HEK293 (cell line): ENCODE data around the gene GAP43.

Experiments
- CTCF ChIA-PET: fragments of 350-600 bp; formaldehyde crosslinking; extraction: SDS; loops from one replicate; lab custom pipeline; 2021; ENCODE audit warnings: antibody characterized with exemption; lab: Yijun Ruan, JAX
- POLR2A ChIA-PET: fragments of 300-600 bp; formaldehyde crosslinking; extraction: SDS; loops from one replicate; lab custom pipeline; 2020; ENCODE audit warnings: antibody characterized with exemption, inconsistent platforms; lab: Yijun Ruan, JAX
- H3K27ac ChIP-seq: fragments of 200-500 bp; sonication (Bioruptor generic); 2 replicates; pipeline ENCODE4 v1.5.1; 2014; ENCODE audit warnings: low read depth, low read length, control low read depth, inconsistent platforms; ENCODE audit errors: extremely low read depth
- H3K36me3 ChIP-seq, 2 experiments: fragments of 200-500 bp in 1 of 2; sonication (Bioruptor generic) in 1 of 2; 1 replicate in 1 of 2; 2 replicates in 1 of 2; pipeline ENCODE4 v1.5.1; 2014 to 2017; ENCODE audit warnings: inconsistent platforms in 2 of 2, low read length in 2 of 2; ENCODE audit not compliant: control insufficient read depth in 2 of 2, insufficient read depth in 1 of 2
- H3K4me1 ChIP-seq: fragments of 200-500 bp; sonication (Bioruptor generic); 2 replicates; pipeline ENCODE4 v1.5.1; 2014; ENCODE audit warnings: mild to moderate bottlenecking, low read length, inconsistent platforms; ENCODE audit not compliant: control insufficient read depth, insufficient read depth
- H3K4me3 ChIP-seq: 2 replicates; pipeline ENCODE4 v1.5.1; 2011; ENCODE audit warnings: low read depth, mild to moderate bottlenecking, control low read depth, low read length, moderate library complexity
- H3K9me3 ChIP-seq: fragments of 200-500 bp; sonication (Bioruptor generic); 2 replicates; pipeline ENCODE4 v1.5.1; 2014; ENCODE audit warnings: low read depth, low read length, inconsistent platforms; ENCODE audit not compliant: control insufficient read depth, insufficient read depth
- KLF8 ChIP-seq: fragments of 450-650 bp; formaldehyde crosslinking; IDR thresholded peaks from 2 replicates; pipeline ENCODE4 v1.5.1; 2016; ENCODE audit warnings: missing biosample characterization, missing genetic modification characterization
- MZF1 ChIP-seq: fragments of 450-650 bp; formaldehyde crosslinking; IDR thresholded peaks from 2 replicates; pipeline ENCODE4 v1.5.1; 2017; ENCODE audit warnings: missing biosample characterization, missing genetic modification characterization, borderline replicate concordance
- PRDM1 ChIP-seq: fragments of 450-650 bp; formaldehyde crosslinking; IDR thresholded peaks from 2 replicates; pipeline ENCODE4; 2016; ENCODE audit warnings: missing biosample characterization, missing genetic modification characterization
- PRDM10 ChIP-seq: fragments of 450-650 bp; formaldehyde crosslinking; IDR thresholded peaks from 2 replicates; pipeline ENCODE4 v1.5.1; 2016; ENCODE audit warnings: missing biosample characterization, missing genetic modification characterization
- REPIN1 ChIP-seq: fragments of 450-650 bp; formaldehyde crosslinking; IDR thresholded peaks from 2 replicates; pipeline ENCODE4 v1.5.1; 2017; ENCODE audit warnings: missing biosample characterization, missing genetic modification characterization, low read depth
- SP3 ChIP-seq: fragments of 450-650 bp; formaldehyde crosslinking; IDR thresholded peaks from 2 replicates; pipeline ENCODE4 v1.5.1; 2016; ENCODE audit warnings: missing biosample characterization, missing genetic modification characterization
- TRIM28 ChIP-seq: IDR thresholded peaks from 2 replicates; pipeline ENCODE4 v1.6.1; 2011; ENCODE audit warnings: low read length, control low read depth, borderline replicate concordance
- YY2 ChIP-seq: fragments of 450-650 bp; formaldehyde crosslinking; IDR thresholded peaks from 2 replicates; pipeline ENCODE4 v1.5.1; 2016; ENCODE audit warnings: missing biosample characterization, missing genetic modification characterization
- ZBTB10 ChIP-seq: fragments of 450-650 bp; formaldehyde crosslinking; IDR thresholded peaks from 2 replicates; pipeline ENCODE4 v1.5.1; 2016; ENCODE audit warnings: missing biosample characterization, missing genetic modification characterization
- ZBTB17 ChIP-seq: fragments of 450-650 bp; formaldehyde crosslinking; IDR thresholded peaks from 2 replicates; pipeline ENCODE4 v1.5.1; 2016; ENCODE audit warnings: missing biosample characterization, missing genetic modification characterization
- ZBTB48 ChIP-seq: fragments of 450-650 bp; formaldehyde crosslinking; IDR thresholded peaks from 2 replicates; pipeline ENCODE4 v1.5.1; 2016; ENCODE audit warnings: missing biosample characterization, missing genetic modification characterization
- ZEB2 ChIP-seq: fragments of 450-650 bp; formaldehyde crosslinking; IDR thresholded peaks from 2 replicates; pipeline ENCODE4 v1.5.1; 2016; ENCODE audit warnings: missing biosample characterization, missing genetic modification characterization
- ZFP69B ChIP-seq: fragments of 450-650 bp; formaldehyde crosslinking; IDR thresholded peaks from 2 replicates; pipeline ENCODE4 v1.5.1; 2016; ENCODE audit warnings: missing biosample characterization, missing genetic modification characterization
- ZNF16 ChIP-seq: fragments of 450-650 bp; formaldehyde crosslinking; IDR thresholded peaks from 2 replicates; pipeline ENCODE4 v1.5.1; 2016; ENCODE audit warnings: low read depth, missing biosample characterization, missing genetic modification characterization
- ZNF169 ChIP-seq: fragments of 450-650 bp; formaldehyde crosslinking; IDR thresholded peaks from 2 replicates; pipeline ENCODE4 v1.5.1; 2016; ENCODE audit warnings: missing biosample characterization, missing genetic modification characterization
- ZNF335 ChIP-seq: fragments of 450-650 bp; formaldehyde crosslinking; conservative IDR thresholded peaks from 2 replicates; pipeline ENCODE4 v1.5.1; 2016; ENCODE audit warnings: missing biosample characterization, missing genetic modification characterization
- ZNF362 ChIP-seq: fragments of 450-650 bp; formaldehyde crosslinking; IDR thresholded peaks from 2 replicates; pipeline ENCODE4 v1.5.1; 2016; ENCODE audit warnings: missing biosample characterization, missing genetic modification characterization
- ZNF366 ChIP-seq: fragments of 450-650 bp; formaldehyde crosslinking; conservative IDR thresholded peaks from 2 replicates; pipeline ENCODE4 v1.5.1; 2016; ENCODE audit warnings: missing biosample characterization, missing genetic modification characterization
- ZNF391 ChIP-seq: fragments of 450-650 bp; formaldehyde crosslinking; IDR thresholded peaks from 2 replicates; pipeline ENCODE4 v1.5.1; 2016; ENCODE audit warnings: low read depth, missing biosample characterization, missing genetic modification characterization, borderline replicate concordance
- ZNF549 ChIP-seq: fragments of 450-650 bp; IDR thresholded peaks from 2 replicates; pipeline ENCODE4 v1.5.1; 2018; ENCODE audit warnings: missing biosample characterization, missing genetic modification characterization, mild to moderate bottlenecking, inconsistent platforms, moderate library complexity
- ZNF692 ChIP-seq: fragments of 450-650 bp; formaldehyde crosslinking; IDR thresholded peaks from 2 replicates; pipeline ENCODE4 v1.5.1; 2016; ENCODE audit warnings: missing biosample characterization, missing genetic modification characterization
- ZNF777 ChIP-seq: fragments of 450-650 bp; formaldehyde crosslinking; IDR thresholded peaks from 2 replicates; pipeline ENCODE4 v1.5.1; 2017; ENCODE audit warnings: missing biosample characterization, missing genetic modification characterization, borderline replicate concordance
- ZNF792 ChIP-seq: fragments of 450-650 bp; formaldehyde crosslinking; IDR thresholded peaks from 2 replicates; pipeline ENCODE4 v1.5.1; 2016; ENCODE audit warnings: missing biosample characterization, missing genetic modification characterization
- ZNF843 ChIP-seq: fragments of 450-650 bp; formaldehyde crosslinking; IDR thresholded peaks from 2 replicates; pipeline ENCODE4 v1.5.1; 2016; ENCODE audit warnings: missing biosample characterization, missing genetic modification characterization
- ZSCAN4 ChIP-seq: fragments of 450-650 bp; formaldehyde crosslinking; IDR thresholded peaks from 2 replicates; pipeline ENCODE4 v1.5.1; 2017; ENCODE audit warnings: missing biosample characterization, missing genetic modification characterization
- ZXDB ChIP-seq: fragments of 450-650 bp; formaldehyde crosslinking; IDR thresholded peaks from 2 replicates; pipeline ENCODE4 v1.5.1; 2016; ENCODE audit warnings: missing biosample characterization, missing genetic modification characterization

The GAP43 gene

GRCh38 chr3:115623044-115623868 lies at the start of gene GAP43:
GAP43 (plus strand) TSS chr3:115623510; CDS start chr3:115623690, 180 bp downstream.
- peak within 1 kb of the TSS; percentile 36 for H3K4me3 ChIP-seq
- TF ChIP-seq ZFP69B (tag by site-specific recombination) (peak; percentile 74), ZNF549 (tag by site-specific recombination) (no peak), ZNF335 (tag by site-specific recombination) (peak; percentile 66), PRDM10 (peak; percentile 73), TRIM28 (peak; percentile 58; the same call in 1 of the 2 replicates), ZXDB (tag by site-specific recombination) (no peak), ZNF843 (no peak), PRDM1 (tag by site-specific recombination) (peak; percentile 96), ZNF777 (0 out of 2 replicates have a peak, but pooled peaks have one; percentile 17), ZSCAN4 (tag by site-specific recombination) (peak; percentile 20; the same call in 1 of the 2 replicates), KLF8 (no peak), ZNF169 (tag by site-specific recombination) (peak; percentile 93), ZNF692 (peak; percentile 83), ZNF792 (tag by site-specific recombination) (0 out of 2 replicates have a peak, but pooled peaks have one; percentile 26), YY2 (tag by site-specific recombination) (no peak), ZNF362 (peak; percentile 41; the same call in 1 of the 2 replicates), ZNF16 (tag by site-specific recombination) (no peak), ZBTB17 (peak; percentile 69), REPIN1 (tag by site-specific recombination) (peak; percentile 49; the same call in 1 of the 2 replicates), ZNF391 (no peak), MZF1 (tag by site-specific recombination) (no peak), ZNF366 (tag by site-specific recombination) (peak; percentile 84), ZBTB10 (tag by site-specific recombination) (0 out of 2 replicates have a peak, but pooled peaks have one; percentile 27), ZEB2 (tag by site-specific recombination) (peak; percentile 26; the same call in 1 of the 2 replicates), SP3 (0 out of 2 replicates have a peak, but pooled peaks have one; percentile 12), ZBTB48 (tag by site-specific recombination) (peak; percentile 38; the same call in 1 of the 2 replicates)

More at GRCh38 chr3:115623044-115623868, at the start of gene GAP43:
- H3K4me1 ChIP-seq = peaks cover 8% of the 10 kb centered on the region; the same call in 1 of the 2 replicates
- no peaks in the 10 kb centered on the region for H3K36me3 ChIP-seq
- H3K9me3 ChIP-seq = no peaks in the 10 kb centered on the region
- CTCF ChIA-PET = interaction anchor here (0.7 to 1.4 kb wide), 3 partner anchors 8 to 211 kb away, joined by 3 read pairs; no protein-coding TSS in a partner anchor
- no peak within 1 kb of the TSS for H3K27ac ChIP-seq
- POLR2A ChIA-PET = no interaction called here
